Stimulated activated CD4-positive, alpha-beta T cell treated with anti-CD3 and anti-CD28 coated beads, Interleukin-12 subunit alpha, Interleukin-12 subunit beta, amount 100 ng/mL, for 4 hours (primary cell): ENCODE data around the gene PDE4A.

ENCODE experiments used
- DNase-seq: peaks from one replicate; pipeline ENCODE4 v3.0.0-alpha.2; 2020

Gene PDE4A

DNA sequence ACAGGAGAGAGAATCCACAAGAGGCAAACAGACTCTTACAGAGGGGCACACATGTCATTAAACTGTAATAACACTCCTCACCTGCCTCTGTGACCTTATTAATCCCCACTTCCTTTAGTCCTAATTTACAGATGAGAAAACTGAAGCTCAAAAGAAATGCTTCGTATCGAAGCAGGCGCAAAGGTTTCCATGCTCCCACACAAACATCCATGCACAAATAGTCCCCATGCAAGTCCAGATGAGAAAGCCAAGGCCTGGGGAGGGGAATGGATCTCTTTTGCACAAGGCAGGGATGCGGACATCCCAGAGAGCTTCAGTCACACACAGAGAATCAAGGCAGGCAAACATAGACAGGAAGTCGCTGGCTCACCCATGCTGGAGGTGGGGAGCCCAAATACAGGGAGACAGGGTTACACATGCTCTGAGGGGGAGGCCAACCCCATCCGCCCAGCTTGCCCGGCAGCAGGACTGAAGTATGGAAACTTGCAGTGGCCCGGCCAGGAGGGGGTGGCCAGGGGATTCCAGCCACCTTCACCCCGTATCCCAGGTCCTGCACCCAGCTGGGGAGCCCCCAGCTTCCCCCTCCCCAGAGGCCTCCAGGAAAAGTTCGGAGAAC lies 96.4 kb downstream of the PDE4A start:
- no peak for DNase-seq

GRCh38 chr19:10517361-10517759 lies 97.0 kb downstream of the PDE4A start, which contains the start of gene S1PR5:
TSS of gene S1PR5 (minus strand) at chr19:10517447. CDS start at chr19:10515011, 2,436 bp downstream.
- DNase-seq, result no peak

DNA sequence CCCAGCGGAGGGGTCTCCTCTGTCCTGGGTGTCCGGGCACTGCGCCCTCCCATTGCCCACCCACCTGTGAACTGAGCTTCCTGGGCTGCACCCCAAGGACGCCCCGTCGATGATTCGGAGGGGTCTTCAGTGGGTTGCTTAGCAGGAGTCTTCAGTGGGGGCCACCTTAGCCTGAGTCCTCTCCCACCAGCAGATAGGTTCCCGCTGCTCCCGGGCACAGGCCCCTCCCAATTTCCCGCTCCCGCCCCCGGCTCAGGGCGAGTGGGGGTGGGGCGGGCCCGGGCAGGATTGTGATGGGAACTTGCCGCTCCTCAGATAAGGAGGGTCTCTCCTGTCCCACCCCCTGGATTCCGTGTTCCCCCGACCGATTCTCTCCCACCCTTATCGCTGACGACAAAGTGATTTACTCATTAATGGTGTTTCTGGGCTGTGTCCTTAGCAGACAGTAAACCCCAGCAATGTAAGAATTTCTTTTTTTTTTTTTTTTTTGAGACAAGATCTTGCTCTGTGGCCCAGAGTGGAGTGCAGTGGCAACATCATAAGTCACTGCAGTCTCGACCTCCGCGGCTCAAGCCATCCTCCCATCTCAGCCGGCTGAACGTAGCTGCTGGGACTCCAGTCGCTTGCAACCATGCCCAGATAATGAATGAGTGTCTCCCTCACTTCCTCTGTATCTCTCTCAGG lies 97.6 kb downstream of the PDE4A start:
- no peak for DNase-seq

DNA sequence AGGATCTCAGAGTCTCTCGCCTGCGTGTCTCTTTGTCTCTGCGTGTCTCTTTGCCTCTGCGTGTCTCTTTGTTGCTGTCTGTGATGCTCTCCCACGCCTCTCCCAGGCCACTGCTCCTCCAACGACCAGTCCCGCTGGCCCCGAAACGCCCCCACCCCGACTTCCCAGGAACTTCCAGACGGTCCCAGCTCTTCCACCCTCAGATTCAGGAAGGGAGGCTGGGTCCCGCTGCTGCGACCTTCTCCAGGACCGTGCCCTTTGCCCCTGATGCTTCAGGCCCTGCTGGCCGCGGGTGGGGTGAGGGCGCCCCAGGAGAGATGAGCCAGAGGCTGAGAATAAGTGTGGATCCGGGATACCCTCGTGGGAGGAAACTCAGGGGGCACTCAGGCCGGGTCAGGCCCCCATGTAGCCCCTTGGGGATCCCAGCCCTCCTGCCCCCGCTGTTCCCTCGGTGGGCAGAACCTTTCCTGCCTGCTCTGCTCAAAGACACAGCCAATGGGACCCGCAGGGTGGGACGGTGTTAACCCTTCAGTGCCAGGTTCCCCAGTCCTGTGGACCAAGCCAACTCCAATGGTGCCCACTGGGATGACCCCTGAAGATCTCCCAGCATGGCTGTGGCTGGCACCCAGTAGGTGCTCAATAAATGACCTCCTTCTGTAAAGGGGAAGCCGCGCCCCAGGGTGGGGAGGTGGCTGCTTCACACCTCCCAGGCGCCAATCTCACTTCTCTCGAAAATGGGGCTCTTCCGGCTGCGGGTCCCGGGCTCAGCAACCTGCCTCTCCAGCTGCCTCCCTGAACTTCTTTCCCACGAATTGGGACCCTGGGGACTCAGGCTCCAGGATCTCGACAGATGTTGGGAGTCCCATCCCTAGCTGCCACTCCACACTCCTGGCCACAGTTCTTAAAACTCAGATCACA lies 98.4 kb downstream of the PDE4A start:
- DNase-seq, result no peak
